HG02798 (cell line): Measurements from ENCODE around the gene CYBA.
"Not testable (repeated sequence)": the region's sequence is repeated elsewhere in the genome, so short reads cannot be mapped to it uniquely, and the experiment has no call there.

ENCODE experiments used
- ATAC-seq: cut with Tn5 transposase; IDR thresholded peaks from one replicate; pipeline ENCODE4 v1.9.1; 2021; ENCODE audit warnings: mild to moderate bottlenecking; ENCODE audit not compliant: unreplicated experiment, poor library complexity

The CYBA gene

DNA sequence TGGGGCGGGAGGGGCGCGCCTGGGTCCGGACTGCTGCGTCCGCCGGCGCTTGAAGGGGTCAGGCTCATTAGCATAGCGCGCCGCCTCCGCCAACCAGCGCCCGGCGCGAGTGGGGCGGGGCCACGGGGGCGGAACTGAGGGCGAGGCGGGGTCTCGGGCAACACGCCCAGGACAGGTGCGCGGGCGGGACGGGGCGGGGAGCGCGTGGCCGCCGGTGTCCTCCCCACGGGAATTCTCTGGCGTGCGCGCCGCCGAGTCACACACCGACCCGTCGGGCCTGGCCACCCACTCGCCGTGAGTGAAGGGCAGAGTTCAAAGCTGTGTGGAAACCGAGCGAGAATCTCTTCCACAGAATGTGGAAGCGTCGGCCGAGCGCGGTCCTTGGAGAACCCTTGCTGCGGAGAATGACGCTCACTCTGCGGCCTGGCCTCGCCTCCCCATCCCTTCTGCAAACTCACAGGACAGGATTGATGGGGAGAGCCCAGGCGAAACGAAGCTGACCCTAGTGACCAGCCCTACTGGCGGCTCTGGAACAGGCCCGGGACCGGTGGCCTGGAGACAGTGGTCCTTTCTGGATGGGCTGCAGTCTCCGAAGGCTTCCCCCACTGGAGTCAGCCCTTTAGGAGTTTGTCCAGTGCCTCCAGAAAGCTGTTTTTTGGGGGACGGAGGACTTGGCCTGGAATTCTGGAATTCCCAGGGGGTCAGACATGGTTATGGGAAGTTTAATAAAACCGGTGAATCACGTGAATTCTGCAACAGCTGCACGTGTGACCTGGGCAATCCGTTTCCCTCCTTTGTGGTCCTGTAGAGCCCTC is 35.8 kb upstream of the CYBA start, which contains the start of gene SNAI3:
SNAI3 (minus strand) TSS at position 69 of the 815 bp plus-strand sequence. CDS start 101 bp downstream, outside the sequence.
- peak; percentile 77 for ATAC-seq

DNA sequence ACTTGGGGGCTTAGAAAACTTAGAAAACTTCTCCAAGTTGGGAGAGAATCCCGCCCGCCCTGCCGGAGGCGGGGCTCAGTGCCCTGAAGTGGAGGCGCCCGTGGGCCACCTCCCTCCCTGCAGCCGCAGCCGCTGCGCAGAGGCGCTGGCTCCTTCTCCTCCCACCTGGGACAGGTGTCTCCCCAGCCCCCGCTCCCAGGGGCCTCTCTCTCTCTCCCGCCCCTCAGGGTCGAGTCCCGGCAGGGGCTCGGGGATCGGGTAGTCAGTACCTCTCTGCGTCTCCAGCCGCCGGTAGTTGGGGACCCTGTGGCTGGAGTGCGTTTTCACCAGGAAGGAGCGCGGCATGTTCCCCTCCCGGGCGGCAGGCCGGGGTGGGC is 35.2 kb upstream of the CYBA start:
- ATAC-seq, result peak; percentile 15

DNA sequence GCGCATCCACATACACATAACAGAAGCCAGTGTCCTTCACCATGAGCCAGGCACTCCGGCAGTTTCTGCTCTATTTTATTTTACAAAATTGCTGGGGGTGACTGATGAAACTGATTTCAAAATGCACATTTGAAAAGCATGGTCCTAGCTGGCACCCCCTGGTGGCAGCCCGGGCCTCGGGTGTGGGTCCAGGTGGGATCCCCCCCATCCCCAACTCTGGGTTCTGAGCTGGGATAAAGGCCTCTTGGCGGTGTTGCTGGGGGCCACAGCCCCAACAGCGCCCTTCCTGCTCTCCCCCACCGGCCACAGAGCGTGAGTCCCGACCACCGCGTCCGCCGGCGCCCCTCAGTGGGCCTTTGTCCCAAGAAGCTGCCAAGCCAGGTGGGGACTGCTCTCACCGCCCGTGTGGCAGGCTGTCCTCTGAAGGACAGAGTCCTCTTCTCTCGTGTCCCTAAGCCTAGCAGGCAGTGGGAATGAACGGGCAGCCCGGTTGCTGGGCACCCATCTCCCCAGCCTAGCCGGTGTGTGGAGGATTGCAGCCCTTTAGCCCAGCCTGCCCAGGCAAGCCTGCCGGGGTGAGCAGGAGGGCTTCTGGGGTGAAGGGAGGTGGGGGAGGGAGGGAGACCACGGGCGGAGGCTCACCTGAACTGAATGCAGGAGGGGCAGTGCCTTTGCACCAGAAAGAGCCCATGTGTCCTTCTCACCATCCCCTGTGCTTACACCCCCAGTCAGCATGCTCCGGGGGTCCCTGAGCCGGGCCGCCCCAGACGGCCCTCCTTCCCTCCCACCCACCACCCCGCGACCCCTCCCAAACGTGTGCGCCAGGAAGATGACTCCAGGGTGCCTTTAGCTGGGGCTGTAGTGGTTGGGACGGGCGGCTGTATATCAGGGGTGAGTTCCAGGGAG is 34.6 kb upstream of the CYBA start:
- no peak for ATAC-seq

DNA sequence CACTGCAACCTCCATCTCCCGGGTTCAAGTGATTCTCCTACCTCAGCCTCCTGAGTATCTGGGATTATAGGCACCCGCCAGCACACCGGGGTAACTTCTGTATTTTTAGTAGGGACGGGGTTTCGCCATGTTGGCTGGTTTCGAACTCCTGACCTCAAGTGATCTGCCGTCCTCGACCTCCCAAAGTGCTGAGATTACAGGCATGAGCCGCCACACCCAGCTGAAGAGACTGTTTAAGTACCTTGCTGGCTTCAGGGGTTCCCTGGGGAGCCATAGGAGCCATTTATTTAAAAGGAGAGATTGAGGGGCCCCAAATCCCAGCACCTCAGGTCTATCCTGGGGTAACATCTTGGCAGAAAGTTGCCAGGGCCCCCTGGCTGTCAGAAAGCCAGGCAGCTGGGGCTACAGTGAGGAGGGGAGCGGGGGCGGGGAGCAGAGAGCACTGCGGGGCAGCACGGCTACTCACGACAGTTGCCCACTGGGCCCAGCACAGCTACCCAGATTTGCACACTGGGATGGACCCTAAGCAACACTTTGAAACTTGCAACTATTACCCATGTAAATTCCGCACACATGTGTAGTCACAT is 33.8 kb upstream of the CYBA start:
- ATAC-seq, result no peak

DNA sequence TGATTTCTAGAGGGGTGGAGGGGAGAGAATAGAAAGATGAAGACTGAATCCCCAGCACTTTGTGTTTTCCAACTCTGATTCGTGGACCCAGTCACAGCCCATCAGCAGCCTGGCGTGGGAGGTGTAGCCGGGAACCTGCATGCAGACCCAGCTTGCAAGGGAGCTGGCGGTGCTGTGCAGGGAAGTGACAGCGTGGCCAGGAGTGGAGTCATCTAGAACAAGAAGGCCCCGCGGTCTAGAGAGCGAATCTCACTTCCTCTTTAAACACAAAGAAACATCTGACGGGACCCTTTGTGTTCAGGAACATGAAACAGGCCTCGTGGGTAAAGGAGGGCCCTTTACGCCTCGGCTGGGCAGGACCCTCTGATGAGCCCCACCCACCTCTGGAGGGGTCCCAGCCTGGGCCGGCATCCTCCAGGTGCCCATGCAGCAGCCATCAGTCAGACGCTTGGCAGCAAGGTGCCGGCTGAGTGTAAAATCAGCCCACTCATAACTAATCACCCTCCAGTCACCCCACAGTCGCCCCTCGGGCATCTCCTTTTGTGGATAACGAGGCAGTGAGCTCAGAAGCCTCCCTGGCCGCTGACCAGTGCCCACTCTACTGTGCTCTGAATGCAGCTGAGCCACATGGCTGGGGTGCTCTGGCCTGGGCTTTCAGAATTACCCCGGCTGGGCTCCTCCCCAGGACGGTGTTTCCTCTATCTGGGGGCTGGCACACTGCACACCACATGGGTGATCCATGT is 31.0 kb upstream of the CYBA start:
- ATAC-seq, result peak; percentile 61

DNA sequence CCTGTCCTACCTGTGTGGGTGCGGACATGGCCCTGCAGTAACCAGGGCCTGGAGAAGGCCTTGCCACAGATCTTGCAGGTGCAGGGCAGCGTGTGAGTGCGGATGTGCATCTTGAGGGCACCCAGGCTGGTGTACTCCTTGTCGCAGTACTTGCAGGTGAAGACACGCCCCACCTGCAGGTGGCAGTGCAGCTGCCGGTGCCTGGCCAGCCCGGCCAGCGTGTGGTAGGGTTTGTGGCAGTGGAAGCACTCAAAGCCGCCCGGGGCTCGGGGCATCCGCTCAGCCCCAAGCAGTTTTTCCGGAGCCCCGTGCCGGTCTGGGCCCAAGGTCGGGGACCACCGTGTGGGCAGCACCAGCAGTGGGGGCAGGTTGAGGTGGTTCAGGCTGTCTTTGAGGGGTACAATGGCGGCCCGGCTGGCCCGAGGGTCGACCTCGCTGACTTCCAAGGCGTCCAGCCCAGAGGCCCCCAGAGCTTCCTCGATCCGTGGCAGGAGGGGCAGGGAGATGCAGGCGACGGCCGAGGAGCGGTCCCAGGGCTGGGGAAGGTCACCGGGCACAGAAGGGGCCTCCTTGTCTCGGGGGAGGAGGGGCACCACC is 30.3 kb upstream of the CYBA start:
- ATAC-seq, result peak; percentile 35

DNA sequence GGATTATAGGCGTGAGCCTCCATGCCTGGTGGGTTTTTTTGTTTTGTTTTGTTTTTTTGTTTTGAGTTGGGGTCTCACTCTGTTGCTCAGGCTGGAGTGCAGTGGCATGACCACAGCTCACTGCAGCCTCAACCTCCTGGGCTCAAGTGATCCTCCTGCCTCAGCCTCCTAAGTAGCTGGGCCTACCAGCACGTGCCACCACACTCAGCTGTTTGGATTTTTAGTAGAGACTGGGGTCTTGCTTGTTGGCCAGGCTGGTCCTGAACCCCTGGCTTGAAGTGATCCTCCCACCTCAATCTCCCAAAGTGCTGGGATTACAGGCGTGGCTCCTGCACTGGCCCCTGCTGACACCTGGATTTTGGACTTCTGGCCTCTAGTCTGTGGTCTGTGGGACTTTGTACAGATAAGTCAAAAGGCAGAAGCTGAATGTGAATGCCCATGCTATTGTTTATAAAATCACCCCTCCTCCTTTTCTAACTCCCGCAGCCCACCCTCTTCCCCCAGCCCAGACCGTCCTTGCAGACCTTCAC is 29.8 kb upstream of the CYBA start:
- ATAC-seq, result no peak

DNA sequence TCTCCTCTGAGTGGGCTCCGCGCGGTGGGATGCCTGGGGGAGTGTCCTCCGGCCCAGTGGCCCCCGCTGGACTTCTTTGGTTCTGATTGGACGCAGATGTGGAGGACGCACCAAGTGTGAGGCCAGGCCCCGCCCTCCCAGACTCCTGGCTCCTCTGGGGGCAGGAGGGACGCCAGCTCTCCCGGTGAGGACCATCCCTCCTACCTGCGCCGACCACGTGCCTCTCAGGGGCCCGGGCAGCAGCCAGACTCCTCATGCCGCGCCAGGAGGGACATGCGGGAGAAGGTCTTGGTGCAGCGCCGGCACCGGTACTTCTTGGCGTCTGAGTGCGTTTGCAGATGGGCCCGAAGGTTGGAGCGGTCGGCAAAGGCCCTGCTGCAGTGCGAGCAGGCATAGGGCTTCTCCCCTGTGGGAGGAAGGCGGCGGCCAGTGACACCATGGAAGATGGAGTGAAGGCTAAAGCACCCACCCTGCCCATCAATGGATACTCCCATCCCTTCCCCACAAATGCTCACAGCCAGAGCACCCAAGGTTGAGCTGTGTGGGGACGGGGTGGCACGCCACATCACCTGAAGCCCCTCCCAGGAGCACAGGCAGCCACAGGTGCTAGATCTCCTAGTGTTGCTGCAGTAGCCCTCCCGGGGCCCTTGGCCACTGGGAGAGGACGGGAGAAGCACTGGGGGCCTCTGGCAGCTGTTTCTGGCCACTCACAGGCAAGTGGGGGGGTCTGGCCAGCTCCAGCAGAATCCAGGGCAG is 27.5 kb upstream of the CYBA start:
- no peak for ATAC-seq

DNA sequence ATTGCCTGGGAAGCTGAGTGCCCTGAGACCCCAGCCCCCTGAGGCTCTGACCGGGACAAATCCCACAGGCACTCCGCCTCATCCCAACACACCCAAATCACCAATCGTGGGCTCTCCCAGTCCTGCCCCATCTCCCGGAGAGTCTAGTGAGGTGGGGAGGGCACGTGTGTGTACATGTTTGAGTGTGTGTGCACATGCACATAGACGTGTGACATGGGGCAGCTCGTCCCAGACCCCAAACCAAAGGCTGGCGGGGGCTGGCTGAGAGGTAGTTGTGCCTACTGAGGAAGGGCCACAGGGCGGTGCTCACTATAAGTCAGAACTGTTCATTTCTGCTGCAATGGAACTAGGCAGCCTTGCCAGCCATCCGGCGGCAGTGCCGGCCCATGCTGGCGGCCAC is 26.9 kb upstream of the CYBA start:
- ATAC-seq, result no peak

DNA sequence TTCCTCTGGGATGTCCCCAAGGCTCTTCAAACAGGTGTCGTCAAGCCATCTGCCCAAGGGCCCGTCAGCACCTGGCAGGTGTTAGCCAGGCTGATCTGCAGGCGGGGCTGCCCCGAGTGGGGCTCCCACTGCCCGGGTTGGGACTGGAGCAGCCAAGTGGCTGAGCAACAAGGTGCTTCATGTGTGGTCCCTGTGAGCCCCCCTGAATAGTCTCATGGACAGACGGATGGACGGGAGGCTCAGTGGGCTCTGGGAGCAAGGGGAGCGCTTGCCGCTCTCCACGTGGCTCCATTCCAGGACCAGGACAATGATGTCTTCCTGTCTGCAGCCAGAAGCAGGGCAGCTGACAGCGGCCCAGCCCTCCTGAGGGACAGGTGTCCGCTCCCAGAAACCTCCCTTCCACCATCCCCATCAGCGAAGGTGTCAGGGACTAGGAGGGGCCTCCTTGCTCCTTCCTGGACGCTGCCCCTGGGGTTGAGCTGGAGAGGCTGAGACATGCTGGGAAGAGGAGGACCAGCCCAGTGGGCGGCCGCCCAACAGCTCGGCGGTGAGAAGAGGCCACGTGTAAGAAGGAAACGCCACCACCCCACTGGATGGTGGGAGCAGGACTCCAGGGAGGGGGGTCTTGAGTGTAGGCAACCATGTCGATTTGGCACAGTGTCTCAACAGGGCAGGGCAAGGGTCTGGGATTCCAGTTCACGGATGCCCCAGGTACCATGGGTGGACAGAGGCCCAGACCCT is 25.8 kb upstream of the CYBA start:
- no peak for ATAC-seq

DNA sequence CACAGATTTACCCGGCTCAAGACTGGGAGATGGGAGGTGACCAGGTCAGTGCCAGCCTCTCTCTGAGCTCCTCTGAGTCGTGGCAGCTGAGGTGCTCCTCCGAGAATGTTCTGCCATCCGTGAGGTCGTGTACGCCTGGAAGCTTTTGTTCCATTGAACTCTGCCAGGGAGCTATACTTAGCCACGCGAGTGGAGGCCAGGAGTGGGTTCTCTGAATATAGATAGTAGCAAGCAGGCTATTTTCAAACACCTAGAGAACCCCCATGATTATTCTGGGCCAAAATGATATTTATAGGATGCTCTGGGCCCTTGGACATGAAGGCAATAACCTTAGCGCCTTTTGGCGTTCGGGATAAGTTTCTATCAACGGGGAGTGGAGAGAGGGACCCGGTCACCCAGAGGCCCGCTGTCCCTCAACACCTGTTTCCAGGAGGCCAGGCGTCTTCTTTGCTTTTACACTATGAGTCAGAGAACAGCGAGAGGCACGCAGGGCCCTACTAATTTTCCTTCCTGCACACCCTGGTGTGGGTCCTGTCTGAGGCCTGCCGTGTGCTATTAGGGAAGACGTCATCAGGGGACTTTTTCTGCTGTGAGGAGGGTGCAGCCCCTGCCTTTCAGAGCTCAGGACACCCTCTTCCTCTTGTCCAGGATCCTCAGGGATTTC is 23.0 kb upstream of the CYBA start:
- peak; percentile 42 for ATAC-seq

DNA sequence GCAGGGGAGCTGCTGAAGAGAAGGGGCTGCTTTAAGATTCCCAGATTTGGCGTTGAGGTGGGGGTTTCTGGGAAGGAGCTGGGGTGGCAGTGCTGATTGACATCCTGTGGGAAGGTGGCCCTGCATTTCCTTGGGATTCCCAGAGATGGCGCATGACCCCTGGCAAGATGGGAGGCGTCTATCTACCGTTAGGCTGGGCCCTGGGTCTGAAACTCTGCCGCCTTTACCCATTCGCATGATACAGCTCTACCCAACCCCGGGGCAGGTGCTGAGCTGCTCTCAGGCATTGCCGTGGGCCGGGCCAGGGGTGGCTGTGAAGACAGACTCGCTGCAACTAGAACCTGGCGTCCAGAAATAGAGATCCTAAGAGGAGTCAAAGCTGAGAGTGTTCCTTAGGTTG is 21.9 kb upstream of the CYBA start:
- no peak for ATAC-seq

DNA sequence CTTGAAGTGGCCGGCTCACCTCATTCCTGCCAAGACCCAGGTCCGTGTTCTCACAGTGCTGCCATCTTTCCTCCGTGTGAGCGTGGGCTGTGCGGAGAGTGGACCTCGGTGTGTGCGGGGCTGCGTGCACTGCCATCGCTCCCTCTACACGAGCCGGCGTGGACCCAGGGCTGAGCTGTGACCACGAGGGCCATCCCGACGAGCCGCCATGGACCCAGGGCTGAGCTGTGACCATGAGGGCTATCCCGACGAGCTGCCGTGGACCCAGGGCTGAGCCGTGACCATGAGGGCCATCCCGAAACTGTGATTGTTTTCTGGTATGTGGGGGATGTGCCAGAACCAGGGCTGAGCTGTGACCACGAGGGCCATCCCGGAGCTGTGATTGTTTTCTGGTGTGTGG is 21.0 kb upstream of the CYBA start:
- ATAC-seq, result no peak

DNA sequence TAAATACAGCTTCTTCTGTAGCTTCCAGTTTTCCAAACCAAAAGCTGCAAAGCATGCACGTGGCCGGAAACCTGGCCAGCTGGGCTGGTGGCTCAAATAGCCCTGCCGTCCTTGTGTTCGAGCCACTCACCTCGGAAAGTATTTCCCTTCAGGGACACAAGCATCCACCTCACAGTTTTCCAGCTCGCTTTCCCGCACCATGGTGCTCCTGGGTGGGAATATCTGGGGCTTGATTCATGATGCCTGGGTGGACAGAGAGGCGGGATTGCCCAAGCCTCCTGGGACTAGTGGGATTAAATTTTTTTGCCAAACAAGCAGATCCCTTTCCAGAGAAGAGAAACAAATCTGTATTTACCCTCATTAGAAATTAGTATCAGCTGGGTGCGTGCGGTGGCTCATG is 19.1 kb upstream of the CYBA start:
- no peak for ATAC-seq

DNA sequence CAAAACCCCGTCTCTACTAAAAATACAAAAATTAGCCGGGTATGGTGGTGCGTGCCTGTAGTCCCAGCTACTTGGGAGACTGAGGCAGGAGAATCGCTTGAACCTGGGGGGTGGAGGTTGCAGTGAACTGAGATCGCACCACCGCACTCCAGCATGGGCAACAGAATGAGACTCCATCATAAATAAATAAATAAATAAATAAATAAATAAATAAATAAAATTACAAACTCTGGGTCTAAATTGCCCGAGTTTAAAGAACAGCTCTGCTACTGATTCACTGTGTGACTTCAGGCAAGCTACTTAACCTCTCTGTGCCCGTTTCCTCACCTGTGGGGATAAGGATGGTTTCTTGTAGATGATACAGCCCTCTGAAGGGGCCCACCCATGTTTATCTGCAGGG is 18.6 kb upstream of the CYBA start:
- not testable (repeated sequence) for ATAC-seq

DNA sequence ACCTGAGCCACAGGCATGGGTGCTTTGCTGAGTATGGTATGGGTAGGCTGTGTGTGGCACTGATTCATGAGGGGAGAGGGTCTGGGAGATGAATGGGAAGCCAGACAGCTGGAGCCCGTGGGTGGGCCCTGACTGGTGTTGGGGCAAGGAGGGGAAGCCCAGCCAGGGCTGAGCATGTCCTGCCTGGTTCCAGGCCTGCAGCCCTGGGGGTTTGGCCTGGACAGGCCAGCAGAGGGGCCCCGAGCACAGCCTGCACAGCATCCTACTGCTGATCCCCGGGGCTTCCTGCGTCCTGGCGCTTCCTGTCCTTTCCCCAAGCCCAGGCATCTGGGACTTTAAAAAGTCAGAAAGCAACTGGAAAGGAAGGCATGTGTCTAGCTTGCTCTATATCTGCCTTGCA is 16.6 kb upstream of the CYBA start:
- ATAC-seq, result no peak

DNA sequence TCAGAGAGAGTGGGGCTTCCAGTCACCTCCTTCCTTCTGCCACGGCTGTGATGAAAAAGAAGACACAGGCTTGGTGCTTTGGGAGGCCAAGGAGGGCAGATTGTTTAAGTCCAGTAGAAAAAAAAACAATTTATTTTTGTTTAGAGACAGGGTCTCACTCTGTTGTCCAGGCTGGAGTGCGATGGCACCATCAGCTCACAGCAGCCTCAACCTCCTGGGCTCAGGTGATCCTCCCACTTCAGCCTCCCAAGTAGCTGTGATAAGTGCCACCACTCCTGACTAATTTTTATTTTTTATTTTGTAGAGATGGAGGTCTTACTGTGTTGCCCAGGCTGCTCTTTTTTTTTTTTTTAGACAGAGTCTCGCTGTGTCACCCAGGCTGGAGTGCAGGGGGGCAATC is 14.7 kb upstream of the CYBA start:
- no peak for ATAC-seq

DNA sequence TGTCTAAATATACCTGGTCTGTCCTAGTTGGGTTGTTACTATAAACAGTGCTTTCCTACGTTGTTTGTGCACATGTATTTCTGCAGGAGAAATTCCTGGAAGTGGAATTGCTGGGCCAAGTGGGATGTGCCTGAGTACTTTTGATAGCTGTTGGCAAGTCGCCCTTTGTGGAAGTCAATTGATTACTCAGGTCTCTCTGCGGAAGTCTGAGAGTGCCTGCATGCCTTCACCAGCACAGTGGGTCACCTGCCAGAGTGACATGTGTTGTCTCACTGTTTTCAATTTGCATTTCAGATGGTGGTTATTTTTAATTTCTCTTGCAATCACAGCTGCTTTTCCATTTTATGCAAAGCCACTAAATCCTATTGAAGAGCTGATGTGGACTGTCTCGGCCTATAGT is 14.3 kb upstream of the CYBA start:
- no peak for ATAC-seq
